Measurements from ENCODE around the gene ANKRD50. TPM values are rescaled to one million over a fixed set of nuclear protein-coding genes. Genes with fewer than 3 reads are reported as not detected.

Gene ANKRD50
- polyA plus RNA-seq, 1 donor: 65.3 TPM

DNA sequence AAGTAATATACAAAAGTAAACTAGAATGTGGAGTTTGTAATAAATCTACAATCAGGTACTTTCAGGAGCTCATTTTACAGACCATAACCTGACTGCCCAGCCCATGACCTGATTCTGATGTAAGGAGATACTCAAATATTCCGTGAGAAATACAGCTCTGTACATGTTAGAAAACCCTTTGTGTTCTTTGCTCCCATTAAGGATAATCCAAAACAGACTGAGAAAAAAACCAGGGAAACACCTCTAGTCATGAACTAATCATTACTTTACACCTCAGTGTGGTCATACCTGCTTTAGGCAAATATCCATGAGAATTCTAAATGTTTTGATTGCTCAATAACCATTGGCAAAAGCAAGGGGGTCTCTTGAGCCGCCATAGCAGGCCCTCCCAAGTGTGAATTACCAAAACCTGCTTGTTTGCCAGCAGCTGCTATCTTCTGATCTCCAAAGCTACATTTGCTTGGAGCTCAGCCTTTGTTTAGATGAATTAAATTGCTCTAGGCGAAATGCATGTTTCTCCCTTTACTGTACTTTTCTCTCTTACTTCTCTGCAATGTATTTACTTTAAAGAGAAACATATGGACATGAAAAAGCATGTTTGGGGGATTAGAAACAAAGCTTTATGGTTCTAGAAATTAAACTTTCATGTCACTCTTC lies 79.1 kb downstream of the ANKRD50 start:
- no peak for DNase-seq

DNA sequence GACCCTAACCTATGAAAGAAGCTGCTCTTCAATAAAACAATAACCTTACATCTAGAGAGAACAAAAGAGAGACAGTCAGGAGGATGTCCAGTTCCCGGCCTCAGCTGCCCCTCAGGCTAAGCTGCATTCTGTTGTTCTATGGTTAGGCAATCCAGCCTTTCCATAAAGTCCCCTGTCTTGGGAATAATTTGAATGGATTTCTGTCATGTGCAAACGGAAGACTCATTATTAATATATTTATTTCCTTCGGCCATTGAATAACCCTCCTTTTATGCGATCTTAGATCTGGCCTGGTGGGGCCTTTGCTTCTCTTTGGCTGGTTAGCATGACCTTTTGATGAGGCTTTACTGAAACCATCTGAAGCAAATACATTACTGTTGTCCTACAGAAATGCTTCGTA lies 80.1 kb downstream of the ANKRD50 start:
- no peak for DNase-seq

DNA sequence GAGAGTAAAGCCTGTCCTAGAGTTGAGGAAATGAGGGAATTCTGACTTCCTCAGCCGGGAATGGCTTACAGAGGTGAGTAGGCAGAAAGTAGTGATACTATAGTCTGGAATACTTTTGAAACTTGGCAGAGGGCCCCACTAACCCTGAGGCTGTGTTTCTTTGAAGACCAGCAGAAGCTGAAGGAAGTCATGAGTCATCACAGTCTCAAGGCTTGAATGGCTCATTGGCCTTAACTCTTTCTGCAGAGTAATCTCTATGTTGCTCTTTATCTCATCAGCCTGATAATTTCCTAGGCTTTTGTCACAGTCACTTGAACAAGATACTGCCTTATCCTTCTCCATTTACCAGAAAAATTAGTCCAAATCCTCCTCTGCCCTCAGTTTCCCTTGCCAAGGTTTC lies 80.8 kb downstream of the ANKRD50 start:
- DNase-seq: peak; percentile 22

DNA sequence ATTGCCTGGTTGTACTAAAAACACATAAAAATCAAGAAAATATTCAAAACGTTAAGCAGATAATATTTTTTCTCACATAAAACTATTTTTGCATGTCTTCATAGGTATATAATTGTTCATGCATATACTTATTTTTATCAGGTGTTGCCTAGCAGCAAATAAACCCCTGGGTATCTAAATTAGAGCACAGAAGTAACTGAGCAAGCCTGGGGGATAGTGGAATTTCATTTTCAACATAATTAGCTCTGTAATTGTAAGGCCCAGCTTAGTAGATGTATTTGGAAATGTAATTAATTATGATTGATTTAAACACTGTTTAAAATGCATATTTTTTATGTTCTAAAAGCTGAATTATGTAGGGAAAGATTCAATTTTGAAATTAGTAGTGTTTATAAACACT lies 82.9 kb downstream of the ANKRD50 start:
- DNase-seq: no peak

Measured in hindlimb muscle (tissue), 1 donor.